HG02623 (cell line): ENCODE results near the gene CUX1.

Experiments used
- ATAC-seq: cut with Tn5 transposase; IDR thresholded peaks from one replicate; pipeline ENCODE4 v1.9.1; 2021; ENCODE audit warnings: moderate library complexity; ENCODE audit not compliant: unreplicated experiment

Gene CUX1

GRCh38 chr7:102064361-102065025 is 247.1 kb downstream of the CUX1 start:
- ATAC-seq, result no peak

- ATAC-seq, result no peak
Observed at GRCh38 chr7:102065226-102065625, 247.8 kb downstream of the CUX1 start.

- ATAC-seq, result no peak
Observed at GRCh38 chr7:102066476-102066875, 249.1 kb downstream of the CUX1 start.

GRCh38 chr7:102068846-102069245 is 251.4 kb downstream of the CUX1 start:
- ATAC-seq, result no peak

GRCh38 chr7:102069931-102070629 is 252.7 kb downstream of the CUX1 start:
- ATAC-seq, result no peak

GRCh38 chr7:102072003-102072402 is 254.6 kb downstream of the CUX1 start:
- no peak for ATAC-seq

- ATAC-seq, result no peak
Observed at GRCh38 chr7:102072636-102073209, 255.3 kb downstream of the CUX1 start.

- no peak for ATAC-seq
Observed at GRCh38 chr7:102073931-102074880, 256.8 kb downstream of the CUX1 start.

GRCh38 chr7:102075126-102075525 is 257.7 kb downstream of the CUX1 start:
- no peak for ATAC-seq

- no peak for ATAC-seq
Observed at GRCh38 chr7:102075553-102076135, 258.2 kb downstream of the CUX1 start.

- ATAC-seq, result no peak
Observed at GRCh38 chr7:102077081-102077480, 259.7 kb downstream of the CUX1 start.

GRCh38 chr7:102079140-102080018 is 262.0 kb downstream of the CUX1 start:
- no peak for ATAC-seq

- ATAC-seq, result no peak
Observed at GRCh38 chr7:102080019-102080433, 262.6 kb downstream of the CUX1 start.

- no peak for ATAC-seq
Observed at GRCh38 chr7:102080434-102081243, 263.2 kb downstream of the CUX1 start.

GRCh38 chr7:102081244-102081627 is 263.8 kb downstream of the CUX1 start:
- no peak for ATAC-seq

- no peak for ATAC-seq
Observed at GRCh38 chr7:102082693-102083368, 265.4 kb downstream of the CUX1 start.

GRCh38 chr7:102085218-102085772 is 267.9 kb downstream of the CUX1 start:
- no peak for ATAC-seq
